Measurements from ENCODE around the gene SIGLEC10. TPM values are rescaled to one million over a fixed set of nuclear protein-coding genes. Genes with fewer than 3 reads are reported as not detected.
A peak's percentile ranks its signal among the peaks of the same experiment; 100 is the strongest.

SIGLEC10 gene
- total RNA-seq, 1 donor from 2014 or later = 0.38 TPM

GRCh38 chr19:51372649-51373504, 44.6 kb downstream of the SIGLEC10 start, which contains the start of gene NKG7:
NKG7 (minus strand) TSS chr19:51372654; CDS start chr19:51372535, 119 bp downstream.
- TF ChIP-seq, protein P1, sequence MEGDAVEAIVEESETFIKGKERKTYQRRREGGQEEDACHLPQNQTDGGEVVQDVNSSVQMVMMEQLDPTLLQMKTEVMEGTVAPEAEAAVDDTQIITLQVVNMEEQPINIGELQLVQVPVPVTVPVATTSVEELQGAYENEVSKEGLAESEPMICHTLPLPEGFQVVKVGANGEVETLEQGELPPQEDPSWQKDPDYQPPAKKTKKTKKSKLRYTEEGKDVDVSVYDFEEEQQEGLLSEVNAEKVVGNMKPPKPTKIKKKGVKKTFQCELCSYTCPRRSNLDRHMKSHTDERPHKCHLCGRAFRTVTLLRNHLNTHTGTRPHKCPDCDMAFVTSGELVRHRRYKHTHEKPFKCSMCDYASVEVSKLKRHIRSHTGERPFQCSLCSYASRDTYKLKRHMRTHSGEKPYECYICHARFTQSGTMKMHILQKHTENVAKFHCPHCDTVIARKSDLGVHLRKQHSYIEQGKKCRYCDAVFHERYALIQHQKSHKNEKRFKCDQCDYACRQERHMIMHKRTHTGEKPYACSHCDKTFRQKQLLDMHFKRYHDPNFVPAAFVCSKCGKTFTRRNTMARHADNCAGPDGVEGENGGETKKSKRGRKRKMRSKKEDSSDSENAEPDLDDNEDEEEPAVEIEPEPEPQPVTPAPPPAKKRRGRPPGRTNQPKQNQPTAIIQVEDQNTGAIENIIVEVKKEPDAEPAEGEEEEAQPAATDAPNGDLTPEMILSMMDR (IDR thresholded peaks at IDR 0.05; ENCODE audit: borderline replicate concordance) = no peak
- intact Hi-C loops (cut with micrococcal nuclease) = no loop called here
- Histone ChIP-seq H3K9me3 (replicated peaks) (no peaks in the 10 kb centered on the region), H3K27me3 (ENCODE audit: low read depth) (no peaks in the 10 kb centered on the region), H3K27ac (replicated peaks) (no peak within 1 kb of the TSS), H3K4me1 (peaks cover 7% of the 10 kb centered on the region), H3K36me3 (no peaks in the 10 kb centered on the region), H3K4me3 (no peak within 1 kb of the TSS)
- DNase-seq = no peak

DNA sequence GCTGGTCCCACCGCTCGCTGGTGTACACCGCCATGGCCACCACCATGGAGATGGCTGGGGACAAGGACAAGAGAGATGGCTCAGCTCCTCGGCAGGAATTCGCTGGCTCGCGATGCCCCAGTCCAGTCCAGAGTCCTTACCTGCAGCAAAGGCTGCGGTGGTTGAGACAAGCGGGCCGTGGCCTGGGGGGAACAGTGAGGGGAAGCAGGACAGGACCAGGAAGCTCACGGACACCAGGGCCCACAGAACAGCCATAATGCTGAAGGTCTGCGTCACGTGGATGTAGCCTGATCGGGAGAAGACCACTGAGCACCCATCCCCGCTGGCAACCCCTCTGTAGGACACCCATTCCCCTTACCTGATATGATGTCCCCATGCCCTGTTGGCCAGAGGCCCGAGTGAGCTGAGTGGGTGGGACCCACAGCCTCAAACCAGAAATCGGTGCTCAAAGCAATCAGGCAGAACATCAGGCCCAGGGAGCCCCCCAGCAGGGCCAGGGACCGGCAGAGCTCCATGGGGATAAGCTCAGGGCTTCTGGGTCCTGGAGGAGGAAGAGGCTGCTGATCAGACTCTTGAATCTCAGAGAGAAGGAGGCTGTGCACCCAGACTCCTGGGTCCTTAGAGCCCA, 45.3 kb downstream of the SIGLEC10 start:
- H3K4me3 ChIP-seq = no peak overlapping the region
- no peaks in the 10 kb centered on the region for H3K36me3 ChIP-seq
- H3K27me3 ChIP-seq (ENCODE audit: low read depth) = no peaks in the 10 kb centered on the region
- intact Hi-C loops (cut with micrococcal nuclease) = no loop called here
- H3K4me1 ChIP-seq = peaks cover 12% of the 10 kb centered on the region
- no peak for DNase-seq
- no peaks in the 10 kb centered on the region for H3K9me3 ChIP-seq (replicated peaks)
- no peak overlapping the region for H3K27ac ChIP-seq (replicated peaks)
- TF ChIP-seq, protein P1 (IDR thresholded peaks at IDR 0.05; ENCODE audit: borderline replicate concordance) = no peak

GRCh38 chr19:51371186-51371690, 46.2 kb downstream of the SIGLEC10 start:
- Histone ChIP-seq H3K9me3 (replicated peaks) (no peaks in the 10 kb centered on the region), H3K27me3 (ENCODE audit: low read depth) (no peaks in the 10 kb centered on the region), H3K36me3 (no peaks in the 10 kb centered on the region), H3K27ac (replicated peaks) (no peak overlapping the region), H3K4me3 (no peak overlapping the region), H3K4me1 (peaks cover 17% of the 10 kb centered on the region)
- TF ChIP-seq, protein P1 (IDR thresholded peaks at IDR 0.05; ENCODE audit: borderline replicate concordance) = no peak
- intact Hi-C loops (cut with micrococcal nuclease) = no loop called here
- no peak for DNase-seq

DNA sequence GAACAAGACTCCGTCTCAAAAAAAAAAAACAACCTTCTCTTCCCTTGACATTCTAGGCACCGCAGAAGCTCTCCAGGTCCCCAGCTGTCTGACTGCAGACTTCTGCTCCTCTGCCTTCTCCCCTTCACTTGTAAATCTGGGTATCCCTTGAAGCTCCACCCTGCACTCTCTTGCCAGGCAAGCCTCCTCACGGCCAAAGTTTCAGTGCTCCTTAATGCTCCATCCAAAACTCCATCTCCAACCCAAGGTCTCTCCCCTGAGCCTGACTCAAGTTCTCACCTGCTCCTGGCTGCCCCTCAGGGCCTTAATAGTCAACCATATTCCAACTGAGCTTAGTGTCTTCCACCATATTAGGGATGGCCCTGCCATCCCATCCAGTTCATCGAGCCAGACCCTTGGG, 47.2 kb downstream of the SIGLEC10 start:
- no peak for DNase-seq
- TF ChIP-seq, protein P1 (IDR thresholded peaks at IDR 0.05; ENCODE audit: borderline replicate concordance) = no peak
- no peaks in the 10 kb centered on the region for H3K9me3 ChIP-seq (replicated peaks)
- intact Hi-C loops (cut with micrococcal nuclease) = no loop called here
- H3K4me3 ChIP-seq = no peak overlapping the region
- H3K4me1 ChIP-seq = peaks cover 26% of the 10 kb centered on the region
- H3K27ac ChIP-seq (replicated peaks) = no peak overlapping the region
- H3K27me3 ChIP-seq (ENCODE audit: low read depth) = no peaks in the 10 kb centered on the region
- H3K36me3 ChIP-seq = no peaks in the 10 kb centered on the region

- TF ChIP-seq, protein P1 (IDR thresholded peaks at IDR 0.05; ENCODE audit: borderline replicate concordance) = no peak
- no peak for DNase-seq
- Histone ChIP-seq H3K9me3 (replicated peaks) (no peaks in the 10 kb centered on the region), H3K4me3 (peak within 1 kb of the TSS; percentile 86), H3K27me3 (ENCODE audit: low read depth) (no peaks in the 10 kb centered on the region), H3K36me3 (no peaks in the 10 kb centered on the region), H3K4me1 (peaks cover 42% of the 10 kb centered on the region), H3K27ac (replicated peaks) (peak within 1 kb of the TSS; percentile 97)
- intact Hi-C loops (cut with micrococcal nuclease) = no loop called here
Observed at GRCh38 chr19:51368366-51369282, 48.8 kb downstream of the SIGLEC10 start, which contains the start of gene CLDND2. CLDND2 (minus strand) TSS chr19:51369003; CDS start chr19:51368577, 426 bp downstream.

Data from left ventricle myocardium inferior (tissue), 1 donor.